Head of caudate nucleus (tissue), 42 donors: ENCODE data around the gene AMH.

Experiments used
- DNase-seq, 42 donors: peaks; one replicate each; pipeline versions ENCODE4 v3.0.0 to v3.0.0-alpha.2; 2020 to 2021; ENCODE audit warnings: mixed read lengths in 7 of 42
- intact Hi-C: fragments of 100-400 bp; cut with DNase I; formaldehyde crosslinking; loops from one replicate; pipeline ENCODE4 v1.15.0; 2022

Gene AMH

DNA sequence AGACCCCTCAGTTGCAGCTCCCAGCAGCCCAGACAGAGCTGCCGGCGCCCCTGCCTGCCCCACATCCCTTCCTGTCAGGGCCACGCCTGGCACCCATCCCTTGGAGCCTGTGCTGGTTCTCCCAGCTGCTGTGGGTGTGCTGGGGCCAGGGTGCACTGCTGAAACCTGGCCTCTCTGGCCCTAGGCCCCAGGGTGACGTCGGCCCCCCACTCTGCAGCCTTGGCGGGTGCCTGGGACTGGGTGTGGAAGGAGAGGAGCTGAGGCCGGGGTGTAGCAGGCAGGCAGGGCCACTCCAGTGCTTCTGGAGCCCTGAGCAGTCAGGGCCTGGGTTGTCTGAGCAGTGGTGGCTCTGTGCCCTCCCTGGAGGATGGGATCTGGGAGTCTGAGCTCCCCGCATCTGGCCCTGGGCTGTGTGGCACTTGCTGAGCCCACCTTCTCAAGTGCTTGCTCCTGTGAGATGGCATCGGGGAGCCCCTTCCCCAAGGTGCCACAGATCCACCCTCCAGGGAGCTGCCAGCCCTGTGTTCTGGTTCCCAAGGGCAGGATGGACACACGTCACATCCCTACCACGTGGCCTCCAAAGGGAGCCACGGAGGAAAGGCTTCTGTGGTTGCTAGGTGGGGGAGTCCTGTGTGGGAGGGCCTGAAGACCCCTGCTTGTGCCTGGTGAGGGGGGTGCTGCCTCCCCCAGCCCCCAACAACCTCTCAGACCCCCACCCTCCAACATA is 18.2 kb upstream of the AMH start:
- no peak for DNase-seq
- intact Hi-C loops = no loop called here

DNA sequence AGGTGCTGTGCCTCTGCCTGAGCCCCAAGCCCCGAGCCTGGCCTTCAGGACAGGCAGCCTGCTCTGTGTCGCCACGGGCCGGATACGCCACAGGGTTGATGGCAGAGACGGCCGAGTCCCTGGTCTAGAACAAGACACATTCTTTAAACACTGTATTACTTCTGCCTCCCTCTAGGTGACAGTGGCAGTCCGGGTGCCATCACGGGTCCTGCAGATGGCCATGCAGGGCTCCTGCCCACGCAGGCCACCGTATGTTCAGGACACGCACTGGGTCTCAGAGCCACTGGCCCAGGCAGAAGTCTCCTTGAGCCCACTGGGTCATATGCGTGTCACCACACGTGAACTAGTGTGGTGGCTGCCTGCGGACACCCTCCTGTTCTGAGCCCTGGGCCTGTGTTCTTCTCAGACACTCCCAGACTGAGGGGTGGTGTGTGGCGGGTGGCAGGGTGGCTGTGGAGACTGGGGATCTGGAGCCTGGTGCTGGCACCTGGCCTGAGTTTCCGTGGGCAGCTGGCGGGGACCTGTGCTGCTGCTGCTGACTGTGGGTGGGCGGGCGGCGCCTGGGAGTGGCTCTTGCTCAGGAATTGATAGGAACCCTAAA is 17.4 kb upstream of the AMH start:
- intact Hi-C loops = no loop called here
- DNase-seq = peak in 7 of 42 donors; percentile 33 to 65 (median 41)

DNA sequence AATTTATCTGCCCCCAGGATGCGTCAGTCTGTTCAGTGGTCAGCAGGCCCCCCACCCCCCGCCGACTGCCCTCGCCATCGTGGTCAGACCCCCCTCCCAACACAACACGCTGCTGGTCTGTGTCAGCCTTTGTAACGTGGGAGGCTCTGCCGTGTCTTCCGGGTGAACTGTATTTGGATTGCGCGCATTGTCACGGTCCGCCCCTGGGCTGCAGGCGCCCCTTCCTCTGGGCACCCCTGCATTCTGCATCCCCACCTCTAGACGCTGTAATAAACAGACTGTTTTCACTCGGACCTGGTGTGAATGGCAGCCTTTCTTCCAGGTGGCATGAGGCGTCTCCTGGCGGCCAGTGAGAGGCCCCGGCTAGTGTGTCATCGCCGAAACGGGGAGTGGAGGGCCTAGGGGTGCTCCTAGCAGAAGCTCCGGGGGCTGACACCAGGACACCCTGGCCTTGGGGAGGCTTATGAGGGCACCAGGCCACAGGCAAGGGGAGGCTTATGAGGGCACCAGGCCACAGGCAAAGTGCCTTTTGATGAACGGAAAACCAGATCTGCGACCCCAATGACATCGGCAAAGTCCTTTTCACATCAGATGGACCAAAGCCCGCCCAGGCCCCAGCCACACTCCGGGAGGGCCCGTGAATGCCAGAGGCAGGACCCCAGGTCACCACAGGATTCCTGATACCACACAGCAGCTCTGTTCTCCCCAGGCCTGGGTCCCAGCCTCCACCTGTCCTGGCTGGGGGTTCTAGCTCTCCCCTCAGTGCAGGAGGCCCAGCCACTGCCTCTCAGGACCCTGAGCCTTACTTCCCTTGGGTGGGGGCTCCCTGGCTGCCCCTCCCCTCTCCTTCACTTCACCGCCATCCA is 16.6 kb upstream of the AMH start:
- intact Hi-C loops = no loop called here
- DNase-seq = no peak

DNA sequence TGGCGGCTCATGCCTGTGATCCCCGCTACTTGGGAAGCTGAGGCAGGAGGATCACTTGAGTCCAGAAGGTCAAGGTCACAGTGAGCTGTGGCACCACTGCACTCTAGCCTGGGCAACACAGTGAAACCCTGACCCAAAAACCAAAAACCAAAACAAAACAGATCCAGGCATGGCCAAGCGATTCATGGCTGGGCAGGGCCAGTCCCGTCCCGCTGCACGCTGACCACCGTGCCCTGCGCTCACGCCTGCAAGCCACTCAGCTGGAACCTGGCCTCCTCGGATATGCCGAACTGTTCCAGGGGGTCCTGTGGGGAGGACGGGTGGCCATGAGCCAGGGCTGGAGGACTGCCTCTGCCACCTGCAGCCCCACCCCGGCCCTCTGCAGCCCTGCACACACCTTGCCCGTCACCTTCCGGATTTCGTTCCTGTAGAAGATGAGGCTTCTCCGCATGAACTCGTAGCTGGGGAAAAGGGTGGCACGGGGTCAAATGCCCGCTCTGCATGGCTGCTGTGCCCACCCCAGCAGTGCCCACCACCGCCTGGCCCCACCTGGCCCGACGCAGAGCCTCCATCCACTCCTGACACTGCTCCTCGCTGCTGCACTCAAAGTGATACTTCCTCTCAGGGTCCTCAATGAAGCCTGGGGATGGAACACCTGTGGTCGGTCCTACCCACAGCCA is 15.4 kb upstream of the AMH start:
- intact Hi-C loops = no loop called here
- no peak for DNase-seq

DNA sequence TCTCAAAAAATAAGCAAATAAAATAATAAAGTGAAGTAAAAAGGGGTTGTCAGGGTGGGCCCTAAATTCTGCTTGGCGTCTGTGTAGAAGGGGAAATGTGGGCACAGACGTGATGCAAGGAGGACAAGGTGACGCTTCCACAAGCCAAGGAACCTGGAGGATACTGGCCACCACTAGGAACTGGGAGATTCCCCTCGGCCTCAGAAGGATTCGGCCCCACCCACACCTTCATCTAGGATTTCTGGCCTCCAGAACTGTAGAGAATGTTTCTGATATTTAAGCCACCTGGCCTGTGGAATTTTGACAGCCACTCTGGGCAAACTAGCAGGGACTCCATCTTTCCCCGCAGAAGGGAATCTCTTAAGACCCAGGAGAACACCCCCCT is 14.1 kb upstream of the AMH start:
- DNase-seq = no peak
- intact Hi-C loops = loop anchor here (5.0 kb wide), 2 partner anchors 82 to 83 kb away; partner anchors contain the start of gene AP3D1

DNA sequence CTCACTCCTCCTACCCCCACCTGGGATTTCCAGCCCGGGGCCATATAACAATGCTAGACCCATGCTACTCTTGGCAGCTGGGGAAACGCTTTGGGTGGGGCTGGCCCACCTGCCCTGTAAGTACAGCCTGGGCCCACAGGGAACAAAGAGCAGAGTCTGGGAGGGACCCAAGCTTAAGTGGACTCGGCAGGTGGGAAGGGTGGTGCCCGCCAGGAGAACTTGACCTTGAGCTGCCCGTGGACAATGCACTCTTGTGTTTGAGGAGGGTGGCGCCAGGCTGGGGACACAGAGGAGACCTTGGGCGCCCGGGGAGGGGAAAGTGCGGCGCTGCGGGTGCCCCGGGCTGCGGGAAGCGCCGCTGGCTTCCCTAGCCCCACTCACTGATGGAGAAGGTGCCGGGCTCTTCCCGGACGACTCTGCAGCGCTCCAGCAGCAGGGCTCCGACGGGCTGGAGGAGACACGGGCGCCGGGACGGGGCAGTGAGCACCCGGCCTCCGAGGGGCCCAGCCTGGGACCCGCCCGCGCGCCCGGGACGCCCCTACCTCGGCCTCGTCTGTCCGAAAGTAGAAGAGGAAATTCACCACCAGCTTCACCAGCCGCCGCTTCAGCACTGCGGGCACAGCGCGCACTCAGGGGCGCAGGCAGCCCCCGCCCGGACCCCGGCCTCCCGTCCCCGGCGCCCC is 13.6 kb upstream of the AMH start:
- peak in 4 of 42 donors; percentile 19 to 39 (median 27) for DNase-seq
- intact Hi-C loops = loop anchor here (2.0 to 5.0 kb wide), 3 partner anchors 37 to 83 kb away; partner anchors contain the start of gene AP3D1

DNA sequence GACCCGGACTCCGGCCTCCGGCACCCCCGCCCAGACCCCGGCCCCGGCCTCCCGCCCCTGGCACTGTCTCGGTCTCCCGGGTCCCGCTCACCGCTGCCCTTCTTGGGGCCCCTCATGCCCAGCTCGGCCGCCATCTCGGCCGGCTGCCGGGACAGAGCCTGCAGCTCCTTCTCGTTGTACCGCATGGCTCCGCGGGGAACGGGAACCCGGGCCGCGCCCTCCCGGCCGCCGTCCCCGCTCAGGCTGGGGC is 13.1 kb upstream of the AMH start:
- no peak for DNase-seq
- intact Hi-C loops = loop anchor here (2.0 to 5.0 kb wide), 3 partner anchors 37 to 84 kb away; partner anchors contain the start of gene AP3D1

DNA sequence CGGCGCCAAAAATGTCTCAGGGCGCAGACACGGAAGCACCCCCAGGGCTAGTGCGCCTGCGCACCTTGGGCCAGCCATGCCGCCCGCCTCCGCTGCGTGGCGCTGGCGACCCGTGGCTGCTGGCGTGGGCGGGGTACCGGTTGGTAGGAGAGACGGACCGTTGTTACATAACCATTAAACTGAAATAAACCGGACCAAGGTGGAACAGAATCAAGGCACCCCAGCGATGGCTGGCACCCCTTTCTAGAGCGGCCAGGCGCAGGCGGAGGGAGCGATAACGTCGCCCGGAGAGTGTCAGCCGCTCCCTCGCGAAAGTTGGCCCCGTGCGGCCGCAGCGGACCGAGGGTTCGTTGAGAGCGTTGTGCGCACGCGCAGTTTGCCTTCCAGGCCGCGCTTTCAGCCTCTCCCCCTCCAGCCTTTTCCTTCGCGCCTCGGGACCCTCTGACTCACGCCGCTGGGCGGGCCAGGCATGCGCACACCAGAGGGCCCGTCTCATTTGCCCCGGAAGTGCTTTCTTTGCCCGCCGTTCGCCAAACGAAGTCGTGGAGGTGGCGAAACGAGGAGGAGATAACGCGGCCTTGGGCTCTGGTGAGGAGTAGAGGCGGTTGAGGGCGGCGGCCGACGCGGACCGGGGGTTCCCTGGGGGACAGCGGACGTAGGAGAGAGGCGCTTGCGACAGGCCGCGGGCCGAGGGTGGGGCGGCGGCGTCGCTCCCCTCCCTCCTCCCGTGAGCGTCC is 12.6 kb upstream of the AMH start, which contains the start of the genes PLEKHJ1 and SF3A2:
Gene PLEKHJ1, minus strand, starts transcription at position 16 of the 737 bp plus-strand sequence. CDS start 81 bp downstream, outside the sequence.
Gene SF3A2, plus strand, starts transcription at position 511 of the 737 bp plus-strand sequence. CDS start 6,595 bp downstream, outside the sequence.
- peak; percentile 83 to 98 (median 95) for DNase-seq
- intact Hi-C loops = loop anchor here (2.0 to 5.0 kb wide), 3 partner anchors 36 to 84 kb away; partner anchors contain the start of gene AP3D1

DNA sequence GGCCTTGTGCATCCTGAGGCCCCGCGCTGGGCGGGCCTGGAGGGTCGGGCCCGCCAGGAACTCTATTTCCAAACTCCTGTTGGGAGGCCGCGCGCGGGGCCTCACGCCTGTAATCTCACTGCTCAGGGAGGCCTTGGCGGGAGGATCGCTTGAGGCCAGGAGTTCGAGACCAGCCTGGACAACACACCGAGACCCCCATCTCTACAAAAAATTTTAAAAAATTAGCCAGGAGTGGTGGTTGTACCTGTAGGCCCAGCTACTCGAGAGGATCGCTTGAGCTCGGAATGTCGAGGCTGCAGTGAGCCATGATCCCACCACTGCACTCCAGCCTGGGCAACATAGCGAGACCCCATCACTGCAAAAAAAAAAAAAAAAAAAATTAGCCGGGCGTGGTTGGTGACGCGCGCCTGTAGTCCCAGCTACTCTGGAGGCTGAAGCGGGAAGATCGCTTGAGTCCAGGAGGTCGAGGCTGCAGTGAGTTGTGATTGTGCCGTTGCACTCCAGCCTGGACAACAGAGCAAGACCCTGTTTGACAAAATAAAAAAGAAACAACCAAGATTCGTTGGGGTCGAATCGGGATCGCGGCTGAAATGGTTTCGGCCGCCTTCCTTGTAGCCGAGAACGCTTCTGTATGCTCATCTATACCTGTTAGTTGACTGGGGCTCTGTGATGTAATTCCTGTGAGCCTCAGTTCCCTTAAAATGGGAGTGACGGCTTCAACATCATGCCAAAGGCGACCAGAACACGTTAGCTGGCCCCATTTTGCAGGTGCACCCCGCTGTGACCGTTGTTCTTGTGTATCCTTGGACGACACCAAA is 11.9 kb upstream of the AMH start:
- peak in 1 of 42 donors; percentile 30 for DNase-seq
- intact Hi-C loops = loop anchor here (2.0 to 5.0 kb wide), 3 partner anchors 36 to 85 kb away; partner anchors contain the start of gene AP3D1

DNA sequence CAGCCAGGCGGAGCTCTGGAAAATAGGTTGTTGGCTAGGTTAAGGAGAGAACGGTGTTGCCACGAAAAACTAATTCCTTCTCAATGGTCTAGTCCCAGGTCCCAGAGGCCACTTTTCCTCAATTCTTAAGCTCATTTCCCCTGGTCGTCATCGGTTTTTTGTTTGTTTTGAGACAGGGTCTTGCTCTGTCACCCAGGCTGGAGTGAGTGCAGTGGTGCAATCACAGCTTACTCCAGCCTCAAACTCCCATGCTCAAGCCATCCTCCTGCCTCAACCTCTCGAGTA is 11.3 kb upstream of the AMH start:
- DNase-seq = no peak
- intact Hi-C loops = loop anchor here (2.0 to 5.0 kb wide), 3 partner anchors 35 to 86 kb away; partner anchors contain the start of gene AP3D1

DNA sequence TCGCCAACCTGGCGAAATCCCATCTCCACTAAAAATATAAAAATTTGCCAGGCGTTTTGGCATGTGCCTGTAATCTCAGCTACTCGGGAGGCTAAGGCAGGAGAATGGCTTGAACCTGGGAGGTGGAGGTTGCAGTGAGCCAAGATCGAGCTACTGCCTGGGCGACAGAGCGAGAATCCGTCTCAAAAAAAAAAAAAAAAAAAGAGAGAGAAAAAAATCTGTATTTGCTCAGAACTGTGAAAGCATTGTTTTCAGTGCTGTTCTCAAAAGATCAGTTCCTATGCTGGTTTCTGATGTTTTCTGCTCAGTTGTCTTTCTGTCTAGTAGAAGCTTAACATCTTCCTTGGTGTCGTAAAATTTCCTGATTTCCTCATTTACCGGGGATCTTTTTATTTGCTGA is 9.9 kb upstream of the AMH start:
- intact Hi-C loops = loop anchor here (5.0 kb wide), 2 partner anchors 78 to 87 kb away; partner anchors contain the start of gene AP3D1

DNA sequence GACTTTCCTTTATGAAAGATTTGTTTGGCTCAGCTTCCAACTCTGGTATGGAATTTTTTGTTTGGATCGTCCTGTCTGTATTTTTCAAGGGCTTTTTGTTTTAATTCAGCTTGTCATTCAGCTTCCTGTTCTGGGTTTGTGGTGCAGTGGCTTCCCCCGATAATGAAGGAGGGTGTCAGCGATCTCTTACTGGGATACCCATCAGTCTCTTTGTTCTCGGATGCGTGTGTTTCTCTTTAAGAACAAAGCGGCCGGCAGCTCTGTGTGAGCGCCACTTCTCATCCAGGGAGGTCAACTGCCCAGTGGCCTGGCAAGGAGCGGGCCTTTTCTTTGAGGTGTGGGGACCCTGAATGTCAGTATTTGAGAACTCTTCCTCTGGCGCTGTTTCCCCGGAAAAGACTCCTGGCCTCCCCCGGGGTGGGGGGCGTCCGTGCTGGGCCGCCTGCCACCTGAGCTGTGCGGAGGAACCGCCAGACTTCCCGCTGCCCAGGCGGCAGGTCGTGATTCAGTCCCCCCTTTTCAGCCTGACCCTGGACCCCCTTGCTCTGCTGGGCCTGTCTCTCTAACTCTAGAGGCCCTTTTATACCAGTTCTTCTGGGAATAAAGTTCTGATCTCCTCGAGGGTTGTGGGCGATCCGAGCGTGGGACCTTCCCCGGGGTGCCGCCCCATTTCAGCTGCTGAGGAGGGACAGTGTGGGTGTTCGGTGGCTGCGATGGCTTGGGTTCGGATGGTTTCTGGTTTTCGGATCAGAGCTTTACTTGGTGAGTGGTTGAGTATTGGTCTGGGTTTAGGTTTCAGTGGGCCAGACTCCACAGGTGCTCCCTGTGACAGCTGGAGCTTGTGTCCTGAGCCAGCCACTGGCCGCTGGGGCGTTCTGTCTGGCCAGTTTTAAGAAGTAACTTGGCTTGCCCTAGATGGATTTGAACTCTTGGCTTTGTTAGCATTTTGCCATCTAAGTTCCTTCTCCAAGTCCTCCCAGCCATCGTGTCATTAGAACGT is 9.1 kb upstream of the AMH start:
- intact Hi-C loops = loop anchor here (5.0 kb wide), 2 partner anchors 77 to 88 kb away; partner anchors contain the start of gene AP3D1
- peak in 3 of 42 donors; percentile 21 to 46 (median 21) for DNase-seq

More for the DNA sequence above, 9.9 kb upstream of the AMH start:
- DNase-seq = no peak

DNA sequence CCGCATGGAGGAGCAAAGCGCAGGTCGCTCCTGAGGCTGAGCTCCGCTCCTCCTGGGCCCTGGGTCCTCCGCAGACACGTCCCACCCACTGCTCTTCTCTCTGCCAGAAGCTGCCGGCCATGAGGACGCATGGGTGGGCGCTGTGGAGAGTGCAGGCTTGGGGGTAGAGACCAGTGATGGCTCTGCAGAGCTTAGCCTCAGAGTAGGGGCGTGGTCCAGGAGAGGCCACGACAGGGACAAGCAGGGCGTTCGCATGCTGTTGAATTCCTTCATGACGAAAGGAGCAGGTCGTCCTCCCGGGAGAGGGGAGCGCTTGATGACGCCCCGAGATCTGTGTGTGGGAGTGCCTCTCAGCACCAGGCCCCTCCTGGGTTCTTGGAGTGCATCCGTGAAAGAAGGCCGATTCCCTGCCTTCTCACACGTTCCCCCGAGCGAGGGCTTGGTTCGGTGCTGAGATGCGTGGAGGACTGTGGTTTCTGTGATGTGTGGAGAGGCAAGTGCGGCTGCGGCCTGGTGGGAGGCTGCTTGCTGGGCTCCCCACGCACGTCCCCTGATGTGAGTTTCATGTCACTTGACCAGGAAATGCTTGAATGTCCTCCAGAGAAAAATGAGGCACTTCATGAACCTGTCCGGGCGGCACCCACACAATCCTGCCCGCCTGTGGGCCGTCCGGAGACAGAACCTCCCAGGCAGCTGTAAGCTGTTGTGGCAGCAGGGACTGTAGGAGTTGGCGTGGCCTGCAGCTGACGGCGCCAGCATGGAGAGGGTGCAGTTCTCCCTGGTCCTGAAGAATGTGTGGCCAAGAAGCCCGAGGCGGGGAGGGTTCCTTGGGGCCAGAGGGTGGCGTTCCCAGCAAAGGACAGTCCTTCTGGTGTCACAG is 8.0 kb upstream of the AMH start:
- DNase-seq = peak in 39 of 42 donors; percentile 25 to 84 (median 57)
- intact Hi-C loops = no loop called here

DNA sequence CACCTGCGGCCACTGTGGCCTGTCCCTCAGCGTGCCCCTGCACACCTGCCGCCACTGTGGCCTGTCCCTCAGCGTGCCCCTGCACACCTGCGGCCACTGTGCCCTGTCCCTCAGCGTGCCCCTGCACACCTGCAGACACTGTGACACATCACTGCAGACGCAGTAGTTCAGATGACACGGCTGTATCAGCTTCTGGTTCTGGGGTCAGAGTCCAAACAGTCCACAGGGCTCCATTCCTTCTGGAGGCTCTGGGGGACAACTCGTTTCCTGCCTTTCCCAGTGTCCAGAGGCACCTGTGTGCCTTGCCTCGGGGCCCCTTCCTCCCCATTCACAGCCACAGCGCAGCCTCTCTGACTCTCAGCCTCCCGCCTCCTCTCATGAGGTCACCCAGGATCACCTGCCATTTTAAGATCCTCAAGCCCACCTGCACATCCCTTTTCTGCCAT is 7.0 kb upstream of the AMH start:
- intact Hi-C loops = no loop called here
- DNase-seq = no peak

DNA sequence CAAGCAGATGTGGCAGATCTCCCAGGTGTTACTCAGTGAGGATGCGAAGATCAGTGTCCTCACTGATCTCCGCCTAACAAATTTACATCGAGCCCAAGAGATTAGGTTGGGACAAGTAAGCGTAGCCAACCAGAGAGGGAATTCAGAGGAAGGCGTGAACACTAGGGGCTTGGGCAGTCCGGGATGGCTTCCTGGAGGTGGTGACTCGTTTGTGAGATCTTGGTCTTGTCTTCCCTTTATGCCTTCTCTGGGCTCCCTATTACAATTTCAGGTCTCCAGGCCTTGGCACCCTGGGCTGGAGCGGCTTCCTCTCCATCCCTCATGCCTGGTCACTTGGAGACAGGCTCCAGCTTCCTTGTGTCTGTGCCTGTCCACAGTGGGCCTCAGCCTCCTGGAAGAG is 6.3 kb upstream of the AMH start:
- intact Hi-C loops = no loop called here
- no peak for DNase-seq
